Measurements from ENCODE around the gene FAM228A.

The FAM228A gene

GRCh38 chr2:24163186-24163585, 11.7 kb upstream of the FAM228A start:
- Histone ChIP-seq H3K36me3 (ENCODE audit: control insufficient read depth, insufficient read depth, low read length) (no peaks in the 10 kb centered on the region), H3K4me3 (ENCODE audit: low read depth, low read length) (no peak overlapping the region), H3K9ac (ENCODE audit: low read depth, low read length) (no peak overlapping the region), H3K27ac (ENCODE audit: low read depth, low read length) (no peak overlapping the region), H3K4me1 (ENCODE audit: control insufficient read depth, insufficient read depth, low read length) (no peaks in the 10 kb centered on the region), H3K27me3 (ENCODE audit: control insufficient read depth, insufficient read depth, low read length) (no peaks in the 10 kb centered on the region), H3K9me3 (ENCODE audit: control insufficient read depth, insufficient read depth, low read length) (no peaks in the 10 kb centered on the region; the same call in 1 of the 2 replicates)

GRCh38 chr2:24163601-24164000, 11.3 kb upstream of the FAM228A start:
- H3K27ac ChIP-seq (ENCODE audit: low read depth, low read length), result no peak overlapping the region
- H3K36me3 ChIP-seq (ENCODE audit: control insufficient read depth, insufficient read depth, low read length), result no peaks in the 10 kb centered on the region
- H3K27me3 ChIP-seq (ENCODE audit: control insufficient read depth, insufficient read depth, low read length), result no peaks in the 10 kb centered on the region

GRCh38 chr2:24164416-24164973, 10.4 kb upstream of the FAM228A start:
- H3K4me1 ChIP-seq (ENCODE audit: control insufficient read depth, insufficient read depth, low read length), result no peaks in the 10 kb centered on the region

More at GRCh38 chr2:24163601-24164000, 11.3 kb upstream of the FAM228A start:
- Histone ChIP-seq H3K4me1 (ENCODE audit: control insufficient read depth, insufficient read depth, low read length) (no peaks in the 10 kb centered on the region), H3K9me3 (ENCODE audit: control insufficient read depth, insufficient read depth, low read length) (no peaks in the 10 kb centered on the region; the same call in 1 of the 2 replicates), H3K9ac (ENCODE audit: low read depth, low read length) (no peak overlapping the region), H3K4me3 (ENCODE audit: low read depth, low read length) (no peak overlapping the region)

GRCh38 chr2:24169023-24169422, 5.8 kb upstream of the FAM228A start:
- Histone ChIP-seq H3K36me3 (ENCODE audit: control insufficient read depth, insufficient read depth, low read length) (no peaks in the 10 kb centered on the region), H3K9me3 (ENCODE audit: control insufficient read depth, insufficient read depth, low read length) (no peaks in the 10 kb centered on the region), H3K27ac (ENCODE audit: low read depth, low read length) (no peak overlapping the region), H3K27me3 (ENCODE audit: control insufficient read depth, insufficient read depth, low read length) (no peaks in the 10 kb centered on the region), H3K4me1 (ENCODE audit: control insufficient read depth, insufficient read depth, low read length) (no peaks in the 10 kb centered on the region), H3K4me3 (ENCODE audit: low read depth, low read length) (no peak overlapping the region), H3K9ac (ENCODE audit: low read depth, low read length) (no peak overlapping the region)

More at GRCh38 chr2:24164416-24164973, 10.4 kb upstream of the FAM228A start:
- no peak overlapping the region for H3K27ac ChIP-seq (ENCODE audit: low read depth, low read length)
- H3K9ac ChIP-seq (ENCODE audit: low read depth, low read length), result no peak overlapping the region
- no peaks in the 10 kb centered on the region; the same call in 1 of the 2 replicates for H3K9me3 ChIP-seq (ENCODE audit: control insufficient read depth, insufficient read depth, low read length)
- H3K4me3 ChIP-seq (ENCODE audit: low read depth, low read length), result no peak overlapping the region
- H3K36me3 ChIP-seq (ENCODE audit: control insufficient read depth, insufficient read depth, low read length), result no peaks in the 10 kb centered on the region
- H3K27me3 ChIP-seq (ENCODE audit: control insufficient read depth, insufficient read depth, low read length), result no peaks in the 10 kb centered on the region

- H3K4me1 ChIP-seq (ENCODE audit: control insufficient read depth, insufficient read depth, low read length), result no peaks in the 10 kb centered on the region
- H3K27ac ChIP-seq (ENCODE audit: low read depth, low read length), result no peak overlapping the region
- no peaks in the 10 kb centered on the region for H3K36me3 ChIP-seq (ENCODE audit: control insufficient read depth, insufficient read depth, low read length)
- no peaks in the 10 kb centered on the region for H3K27me3 ChIP-seq (ENCODE audit: control insufficient read depth, insufficient read depth, low read length)
- H3K9ac ChIP-seq (ENCODE audit: low read depth, low read length), result no peak overlapping the region
- no peak overlapping the region for H3K4me3 ChIP-seq (ENCODE audit: low read depth, low read length)
- no peaks in the 10 kb centered on the region for H3K9me3 ChIP-seq (ENCODE audit: control insufficient read depth, insufficient read depth, low read length)
Measured at GRCh38 chr2:24175631-24176187, 856 bp downstream of the FAM228A start.

- H3K9me3 ChIP-seq (ENCODE audit: control insufficient read depth, insufficient read depth, low read length), result no peaks in the 10 kb centered on the region
- no peak overlapping the region for H3K4me3 ChIP-seq (ENCODE audit: low read depth, low read length)
- no peak overlapping the region for H3K27ac ChIP-seq (ENCODE audit: low read depth, low read length)
- no peak overlapping the region for H3K9ac ChIP-seq (ENCODE audit: low read depth, low read length)
- H3K27me3 ChIP-seq (ENCODE audit: control insufficient read depth, insufficient read depth, low read length), result no peaks in the 10 kb centered on the region
- no peaks in the 10 kb centered on the region for H3K36me3 ChIP-seq (ENCODE audit: control insufficient read depth, insufficient read depth, low read length)
- no peaks in the 10 kb centered on the region for H3K4me1 ChIP-seq (ENCODE audit: control insufficient read depth, insufficient read depth, low read length)
Measured at GRCh38 chr2:24176326-24176725, 1.5 kb downstream of the FAM228A start.

- no peak overlapping the region for H3K4me3 ChIP-seq (ENCODE audit: low read depth, low read length)
- H3K27ac ChIP-seq (ENCODE audit: low read depth, low read length), result no peak overlapping the region
- H3K27me3 ChIP-seq (ENCODE audit: control insufficient read depth, insufficient read depth, low read length), result no peaks in the 10 kb centered on the region
- no peaks in the 10 kb centered on the region for H3K4me1 ChIP-seq (ENCODE audit: control insufficient read depth, insufficient read depth, low read length)
- no peaks in the 10 kb centered on the region for H3K9me3 ChIP-seq (ENCODE audit: control insufficient read depth, insufficient read depth, low read length)
- no peak overlapping the region for H3K9ac ChIP-seq (ENCODE audit: low read depth, low read length)
- no peaks in the 10 kb centered on the region for H3K36me3 ChIP-seq (ENCODE audit: control insufficient read depth, insufficient read depth, low read length)
Measured at GRCh38 chr2:24179683-24180082, 4.8 kb downstream of the FAM228A start.

- Histone ChIP-seq H3K36me3 (ENCODE audit: control insufficient read depth, insufficient read depth, low read length) (no peaks in the 10 kb centered on the region), H3K9me3 (ENCODE audit: control insufficient read depth, insufficient read depth, low read length) (no peaks in the 10 kb centered on the region), H3K27ac (ENCODE audit: low read depth, low read length) (no peak overlapping the region), H3K4me1 (ENCODE audit: control insufficient read depth, insufficient read depth, low read length) (no peaks in the 10 kb centered on the region), H3K9ac (ENCODE audit: low read depth, low read length) (no peak overlapping the region), H3K27me3 (ENCODE audit: control insufficient read depth, insufficient read depth, low read length) (no peaks in the 10 kb centered on the region), H3K4me3 (ENCODE audit: low read depth, low read length) (no peak overlapping the region)
Measured at GRCh38 chr2:24181849-24182248, 7.0 kb downstream of the FAM228A start.

- Histone ChIP-seq H3K27me3 (ENCODE audit: control insufficient read depth, insufficient read depth, low read length) (no peaks in the 10 kb centered on the region), H3K4me3 (ENCODE audit: low read depth, low read length) (no peak overlapping the region), H3K9me3 (ENCODE audit: control insufficient read depth, insufficient read depth, low read length) (no peaks in the 10 kb centered on the region), H3K4me1 (ENCODE audit: control insufficient read depth, insufficient read depth, low read length) (no peaks in the 10 kb centered on the region), H3K36me3 (ENCODE audit: control insufficient read depth, insufficient read depth, low read length) (no peaks in the 10 kb centered on the region), H3K27ac (ENCODE audit: low read depth, low read length) (no peak overlapping the region), H3K9ac (ENCODE audit: low read depth, low read length) (no peak overlapping the region)
Measured at GRCh38 chr2:24182507-24182906, 7.7 kb downstream of the FAM228A start.

GRCh38 chr2:24183366-24184069, 8.7 kb downstream of the FAM228A start:
- H3K4me1 ChIP-seq (ENCODE audit: control insufficient read depth, insufficient read depth, low read length), result no peaks in the 10 kb centered on the region
- H3K27ac ChIP-seq (ENCODE audit: low read depth, low read length), result no peak overlapping the region
- no peaks in the 10 kb centered on the region for H3K36me3 ChIP-seq (ENCODE audit: control insufficient read depth, insufficient read depth, low read length)

GRCh38 chr2:24189551-24189950, 14.7 kb downstream of the FAM228A start:
- Histone ChIP-seq H3K4me3 (ENCODE audit: low read depth, low read length) (no peak overlapping the region), H3K27ac (ENCODE audit: low read depth, low read length) (no peak overlapping the region), H3K4me1 (ENCODE audit: control insufficient read depth, insufficient read depth, low read length) (no peaks in the 10 kb centered on the region), H3K9ac (ENCODE audit: low read depth, low read length) (no peak overlapping the region), H3K36me3 (ENCODE audit: control insufficient read depth, insufficient read depth, low read length) (no peaks in the 10 kb centered on the region), H3K9me3 (ENCODE audit: control insufficient read depth, insufficient read depth, low read length) (no peaks in the 10 kb centered on the region), H3K27me3 (ENCODE audit: control insufficient read depth, insufficient read depth, low read length) (no peaks in the 10 kb centered on the region)

More at GRCh38 chr2:24183366-24184069, 8.7 kb downstream of the FAM228A start:
- Histone ChIP-seq H3K27me3 (ENCODE audit: control insufficient read depth, insufficient read depth, low read length) (no peaks in the 10 kb centered on the region), H3K9ac (ENCODE audit: low read depth, low read length) (no peak overlapping the region), H3K9me3 (ENCODE audit: control insufficient read depth, insufficient read depth, low read length) (no peaks in the 10 kb centered on the region), H3K4me3 (ENCODE audit: low read depth, low read length) (no peak overlapping the region)
